Fibroblast of skin of left biceps (primary cell): ENCODE data around the gene RAB5B.

Experiments used
- DNase-seq, 2 experiments: peaks; one replicate each; pipeline ENCODE4 v3.0.0-alpha.2; 2013; ENCODE audit warnings: low read depth in 2 of 2

RAB5B gene, protein sequence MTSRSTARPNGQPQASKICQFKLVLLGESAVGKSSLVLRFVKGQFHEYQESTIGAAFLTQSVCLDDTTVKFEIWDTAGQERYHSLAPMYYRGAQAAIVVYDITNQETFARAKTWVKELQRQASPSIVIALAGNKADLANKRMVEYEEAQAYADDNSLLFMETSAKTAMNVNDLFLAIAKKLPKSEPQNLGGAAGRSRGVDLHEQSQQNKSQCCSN

DNA sequence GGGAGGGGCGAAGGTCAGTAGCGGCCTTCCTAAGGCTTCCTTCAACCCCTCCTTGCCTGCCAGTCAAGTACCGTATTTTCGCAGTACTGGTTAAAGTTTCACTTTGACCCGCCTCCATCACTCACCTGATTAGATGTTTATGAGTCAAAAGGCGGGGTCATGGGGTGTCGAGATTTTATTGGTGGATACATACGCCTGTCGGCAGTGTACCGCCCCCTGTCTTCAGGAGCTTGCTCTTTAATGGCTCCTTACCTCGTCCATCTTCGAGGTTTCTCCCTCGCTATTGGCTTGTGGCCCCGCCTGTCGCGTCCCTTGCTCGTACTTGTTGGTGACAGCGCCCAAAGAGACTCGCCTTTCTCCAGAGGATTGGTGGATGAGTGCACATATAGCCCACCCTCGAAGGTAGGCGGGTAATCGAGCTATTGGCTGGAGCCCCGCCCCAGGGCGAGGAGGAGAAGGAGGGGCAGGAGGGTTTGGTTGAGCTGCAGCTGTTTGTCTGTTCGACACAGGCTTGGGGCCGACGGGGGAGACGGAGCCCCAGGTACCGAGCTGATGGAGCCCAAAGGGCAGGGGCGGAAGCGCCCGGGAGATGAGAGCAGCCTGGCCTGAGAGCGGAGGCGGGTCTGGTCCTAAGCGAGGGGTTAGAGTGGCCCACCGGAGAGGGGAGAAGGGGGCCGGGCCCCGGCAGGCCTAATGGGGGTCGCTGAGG, at the start of gene RAB5B:
Gene RAB5B (plus strand): TSS at position 480 of the 709 bp plus-strand sequence. CDS start 12,883 bp downstream, outside the sequence.
- peak; percentile 100 for DNase-seq

DNA sequence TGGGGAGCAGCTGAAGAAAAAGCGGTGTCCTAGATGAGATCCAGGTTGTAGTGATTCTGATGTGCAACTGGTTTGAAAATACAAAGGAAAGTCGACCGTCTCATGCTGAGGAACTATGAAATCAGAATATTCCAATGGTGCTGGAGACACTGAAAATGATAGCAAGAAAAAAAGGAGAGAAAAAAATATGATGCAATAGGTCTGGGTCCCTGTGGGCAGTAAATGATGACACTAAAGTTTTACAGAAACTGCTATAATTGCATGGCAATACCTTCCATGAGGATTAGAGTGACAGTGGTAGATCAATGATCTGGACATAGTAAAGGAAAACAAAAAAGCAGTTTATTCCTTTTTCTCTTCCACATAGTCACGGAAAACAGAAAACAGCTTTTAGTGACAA, 48.5 kb upstream of the RAB5B start:
- DNase-seq, result no peak

DNA sequence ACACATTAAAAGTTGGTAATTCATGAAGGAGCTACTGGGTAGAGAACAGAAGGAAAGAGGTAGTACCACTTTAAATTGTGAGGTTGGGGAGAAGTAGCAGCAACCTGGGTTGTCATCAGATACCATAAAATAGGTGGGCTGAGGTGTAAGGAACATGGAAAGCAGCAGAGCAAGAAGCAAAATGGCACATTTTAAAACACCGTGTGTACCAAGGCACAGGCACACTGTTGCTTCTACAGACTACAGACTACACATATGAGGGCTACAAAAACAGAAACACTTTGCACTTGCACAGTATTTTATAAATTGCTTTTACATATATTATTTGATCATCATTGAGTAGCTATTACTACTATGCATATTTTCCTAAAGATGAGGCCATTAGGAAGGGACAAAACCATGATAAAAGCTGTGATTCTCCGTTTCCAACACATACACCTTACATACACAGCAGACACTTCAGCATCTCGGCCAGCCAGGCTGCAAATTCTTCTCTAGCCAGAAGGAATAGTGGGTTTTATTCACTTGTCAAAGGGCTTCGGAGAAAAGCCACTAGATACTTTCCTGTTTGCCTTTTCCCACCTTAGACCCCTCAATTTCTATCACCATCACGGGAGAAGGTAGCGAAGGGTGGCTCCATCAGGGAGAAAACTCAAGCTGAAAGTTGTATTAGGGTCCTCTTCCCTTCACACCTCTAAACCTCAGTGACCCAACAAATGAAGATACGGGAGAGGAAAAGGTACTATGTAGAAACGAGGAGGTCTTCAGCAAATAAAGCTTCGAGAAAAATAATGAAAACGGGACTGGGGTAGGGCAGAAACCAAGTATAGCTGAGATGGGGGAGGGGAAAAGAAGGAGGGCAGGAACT, 47.8 kb upstream of the RAB5B start:
- no peak for DNase-seq

DNA sequence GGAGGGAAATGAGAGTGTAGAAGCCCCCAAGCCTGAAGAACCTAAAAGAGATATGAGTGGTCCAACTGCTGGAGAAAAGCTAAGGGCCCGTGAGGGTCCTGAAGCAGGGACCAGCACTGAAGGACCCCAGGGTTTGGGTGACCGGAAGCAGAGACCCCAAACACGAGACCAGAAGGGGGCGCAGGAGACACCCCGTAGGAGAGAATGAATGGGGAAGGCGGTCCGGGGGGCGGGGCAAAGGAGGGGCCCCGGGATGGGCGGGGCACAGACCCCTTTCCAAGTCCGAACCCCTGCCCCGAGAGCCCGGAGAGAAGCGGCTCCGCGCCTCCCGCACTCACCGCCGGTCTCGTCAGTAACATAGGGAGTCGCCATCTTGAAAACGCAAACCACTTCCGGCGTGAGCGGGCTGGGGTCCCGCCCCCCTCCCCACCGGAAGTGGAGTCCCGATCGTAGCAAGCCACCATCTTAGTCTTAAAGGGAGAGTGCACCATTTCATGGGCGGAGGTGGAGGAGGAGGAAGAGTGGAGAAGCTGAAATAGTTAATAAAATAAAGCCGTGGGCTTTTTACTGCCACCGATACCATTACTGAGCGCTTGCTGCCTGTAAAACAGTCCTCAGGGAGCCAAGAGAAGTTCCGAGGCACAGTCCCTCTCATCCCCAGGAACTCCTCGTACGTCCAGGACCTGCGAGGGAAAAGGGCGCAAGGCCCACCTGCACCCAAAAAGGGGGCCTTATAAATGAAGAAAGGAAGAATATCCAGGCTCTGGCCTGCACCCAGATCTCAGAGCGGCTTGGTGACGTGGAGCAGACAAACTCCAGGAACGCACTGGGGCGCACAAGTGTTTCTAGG, 46.9 kb upstream of the RAB5B start:
- peak; percentile 83 to 84 for DNase-seq

DNA sequence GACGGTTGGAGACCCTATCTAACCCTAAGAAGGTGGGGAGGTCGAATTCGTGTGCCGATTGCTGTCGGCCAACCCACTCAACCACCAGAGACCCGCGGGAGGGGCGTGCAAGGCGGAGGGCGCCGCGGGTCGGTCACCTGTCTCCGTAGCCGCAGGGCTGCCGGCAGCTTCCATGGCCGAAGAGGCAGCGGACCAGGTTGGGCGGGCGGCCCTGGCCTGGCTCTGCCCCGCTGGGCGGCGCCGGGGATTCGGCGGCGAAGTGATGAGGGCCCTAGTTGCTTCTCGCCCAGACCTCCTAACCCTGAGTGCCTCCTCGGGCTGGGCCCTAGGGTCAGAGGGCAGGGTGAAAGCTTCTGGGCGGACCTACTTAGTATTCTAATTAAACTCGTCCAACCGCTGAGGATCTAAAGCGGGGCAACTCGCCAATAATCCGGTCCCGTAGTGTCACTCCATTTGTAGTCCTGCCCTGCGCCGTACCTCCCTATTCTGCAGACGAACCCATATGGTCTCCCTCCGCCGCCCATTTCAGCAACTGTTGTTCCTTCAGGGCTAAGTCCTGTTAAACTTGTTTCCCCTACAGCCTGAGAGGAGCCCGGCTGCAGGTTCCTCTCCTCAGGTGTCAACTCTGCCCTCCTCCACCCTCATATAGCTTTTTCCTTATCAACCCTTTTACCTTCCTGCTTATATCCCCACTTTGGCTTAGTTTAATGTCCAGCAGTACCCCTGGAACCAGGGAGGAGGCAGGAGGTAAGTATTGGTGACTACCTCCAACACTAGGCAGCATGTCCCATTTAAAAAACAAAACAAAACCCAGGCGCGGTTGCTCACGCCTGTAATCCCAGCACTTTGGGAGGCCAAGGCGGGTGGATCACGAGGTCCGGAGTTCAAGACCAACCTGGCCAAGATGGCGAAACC, 46.0 kb upstream of the RAB5B start, which contains the start of gene PYM1:
Gene PYM1 (minus strand): TSS at position 307 of the 915 bp plus-strand sequence. CDS start 133 bp downstream, at position 174.
- no peak for DNase-seq

DNA sequence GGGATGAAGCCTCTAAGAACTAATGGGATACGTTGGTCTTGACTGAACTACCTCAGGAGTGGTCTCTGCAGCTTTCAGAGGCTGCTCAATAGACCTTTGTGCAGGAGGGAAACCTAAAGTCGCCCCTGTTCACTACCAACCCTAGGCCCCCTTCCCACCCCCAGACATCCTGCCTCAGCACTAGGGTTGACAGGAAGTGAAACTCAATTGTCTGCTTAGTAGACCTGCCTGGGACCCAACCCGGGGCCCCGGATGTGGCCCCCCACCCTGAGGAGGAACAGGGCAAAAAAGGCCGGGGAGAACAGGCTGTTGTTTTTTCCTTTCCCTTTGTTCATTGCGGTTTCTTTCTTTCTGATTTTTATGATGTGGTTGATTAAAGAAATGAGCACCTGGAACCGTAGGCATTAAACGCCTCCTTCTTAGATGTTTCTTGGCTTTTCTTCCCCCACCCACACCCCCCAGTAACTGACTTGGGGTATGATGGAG, 44.5 kb upstream of the RAB5B start:
- DNase-seq, result no peak

DNA sequence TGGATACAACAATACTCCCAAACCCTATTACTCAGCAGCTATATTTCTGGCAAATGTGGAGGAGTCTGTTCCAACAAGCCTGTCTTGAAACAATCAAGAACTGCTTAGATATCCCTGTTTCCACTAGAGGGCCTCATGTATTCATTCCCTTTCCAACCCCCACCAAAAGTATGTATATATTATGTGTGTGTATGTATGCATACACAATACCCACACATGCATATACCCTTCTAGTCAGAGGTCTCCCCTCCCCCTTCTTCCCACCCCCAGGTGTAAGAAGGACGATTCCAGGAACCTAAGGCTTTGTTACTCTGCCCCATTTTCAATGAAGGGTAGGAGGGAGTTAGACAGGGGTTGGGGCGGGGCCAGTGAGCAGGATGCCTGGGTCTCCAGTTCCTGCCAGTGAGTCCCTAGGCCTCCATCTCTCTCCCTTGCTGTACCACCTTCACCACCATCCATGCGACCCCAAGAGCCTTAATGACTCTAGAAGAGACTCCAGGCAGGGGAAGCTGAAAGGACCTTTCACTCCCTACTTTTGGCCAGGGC, 43.0 kb upstream of the RAB5B start, which contains the start of gene DGKA:
Gene DGKA (plus strand): TSS at position 392 of the 546 bp plus-strand sequence. CDS start 5,342 bp downstream, outside the sequence.
- DNase-seq, result peak; percentile 65

DNA sequence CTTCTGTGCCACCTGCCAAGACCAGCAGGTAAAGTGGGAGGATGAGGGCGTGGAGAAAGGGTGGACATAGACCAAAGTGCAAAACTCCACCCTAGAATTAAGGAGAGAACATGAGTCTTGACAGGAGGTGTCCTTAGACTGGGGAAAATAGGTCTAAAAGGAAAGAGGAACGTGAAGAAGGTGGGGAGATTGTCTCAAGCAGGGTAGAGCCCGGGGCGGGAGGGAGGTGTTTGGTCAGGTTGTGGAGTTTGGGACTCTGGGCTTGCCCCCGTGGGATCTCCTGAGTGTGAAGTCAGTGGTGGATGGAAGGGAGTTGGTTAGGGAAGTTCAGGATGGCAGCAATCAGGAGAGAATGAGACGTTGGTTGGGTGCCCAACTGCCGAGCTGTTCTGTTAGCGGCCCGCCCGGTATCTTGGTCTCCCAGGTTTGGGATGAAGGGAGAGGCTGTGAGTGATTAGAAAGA, 42.5 kb upstream of the RAB5B start:
- no peak for DNase-seq

DNA sequence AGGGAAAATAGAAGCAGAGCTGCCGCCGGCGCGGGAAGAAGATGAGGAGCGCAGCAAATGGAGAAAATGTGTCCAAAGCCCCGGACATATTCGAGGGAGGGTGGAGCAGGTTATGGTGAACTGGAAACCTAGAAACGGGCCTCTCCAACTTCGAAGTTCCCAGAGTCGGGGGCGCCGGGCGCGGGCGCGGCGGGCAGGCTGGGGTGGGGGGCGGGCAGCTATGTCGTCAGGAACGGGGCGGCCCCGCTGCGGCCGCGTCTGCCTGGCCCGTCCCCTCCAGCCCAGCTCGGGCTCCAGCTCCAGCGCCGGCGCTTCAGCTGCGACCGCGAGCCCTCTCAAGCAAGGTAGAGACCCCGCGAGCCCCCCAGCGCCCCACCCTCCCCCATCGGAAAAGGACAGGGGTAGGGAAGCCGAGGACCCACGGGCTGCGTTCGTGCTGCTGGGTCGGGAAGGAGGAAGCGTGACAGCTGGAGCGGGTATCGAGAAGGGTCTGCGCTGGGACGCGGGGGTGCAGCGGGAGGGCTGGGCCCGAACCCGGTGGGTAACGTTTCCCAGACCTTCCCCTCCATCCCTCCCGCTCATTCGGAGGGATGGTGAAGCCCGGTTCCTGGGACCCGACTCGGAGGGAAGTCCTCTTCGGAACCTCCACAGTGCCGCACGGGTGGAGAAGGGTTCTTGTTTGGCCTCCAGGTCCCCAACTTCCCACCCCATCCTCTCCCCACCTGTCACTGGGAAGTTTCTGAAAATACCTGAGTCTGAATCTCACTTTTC, 41.9 kb upstream of the RAB5B start:
- DNase-seq, result no peak

DNA sequence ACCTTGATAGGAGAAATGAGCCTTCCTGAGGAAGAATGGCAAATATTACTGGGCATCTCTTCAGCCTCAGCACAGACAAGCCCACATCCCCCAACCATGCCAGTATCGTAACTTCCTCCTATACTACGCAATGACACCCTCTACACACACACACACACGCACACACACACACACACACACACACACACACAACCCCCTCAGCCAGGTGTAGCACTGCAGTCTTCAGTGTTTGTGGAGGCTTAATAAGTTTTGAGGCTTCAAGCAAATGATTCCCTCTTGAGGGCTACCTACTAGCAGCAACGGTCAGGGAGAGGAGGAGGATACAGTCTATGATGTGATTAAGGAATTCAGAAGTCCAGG, 41.3 kb upstream of the RAB5B start:
- DNase-seq, result no peak

DNA sequence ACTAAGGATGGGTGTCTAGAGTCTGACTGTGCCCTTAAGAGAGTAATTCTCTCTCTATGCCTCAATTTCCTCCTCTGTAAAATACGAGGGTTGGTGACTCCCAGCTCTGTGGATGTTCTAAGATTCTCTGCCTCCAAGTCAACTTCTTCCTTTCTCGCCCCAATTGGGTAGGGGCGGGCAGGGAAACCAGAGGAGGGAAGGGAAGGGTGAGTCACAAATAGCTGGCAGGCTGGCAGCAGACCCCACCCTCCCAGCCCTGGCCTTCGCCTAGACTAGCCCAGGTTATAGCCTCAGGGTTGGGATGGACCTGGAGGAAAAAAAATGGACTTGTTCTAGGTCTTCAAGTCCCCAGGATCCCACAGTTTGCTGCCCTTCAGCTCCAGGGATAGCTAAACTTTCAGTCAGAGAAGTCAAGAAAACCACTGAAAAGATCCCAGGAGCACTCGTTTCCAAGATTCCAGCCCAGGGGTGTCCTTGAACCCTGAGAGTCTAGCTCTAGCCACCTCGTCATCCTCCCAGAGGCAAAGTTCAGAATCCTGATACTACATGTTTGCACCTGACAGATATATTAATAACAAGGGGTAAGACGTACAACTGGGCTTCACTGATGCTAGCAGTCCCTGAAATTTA, 40.6 kb upstream of the RAB5B start:
- DNase-seq, result no peak

DNA sequence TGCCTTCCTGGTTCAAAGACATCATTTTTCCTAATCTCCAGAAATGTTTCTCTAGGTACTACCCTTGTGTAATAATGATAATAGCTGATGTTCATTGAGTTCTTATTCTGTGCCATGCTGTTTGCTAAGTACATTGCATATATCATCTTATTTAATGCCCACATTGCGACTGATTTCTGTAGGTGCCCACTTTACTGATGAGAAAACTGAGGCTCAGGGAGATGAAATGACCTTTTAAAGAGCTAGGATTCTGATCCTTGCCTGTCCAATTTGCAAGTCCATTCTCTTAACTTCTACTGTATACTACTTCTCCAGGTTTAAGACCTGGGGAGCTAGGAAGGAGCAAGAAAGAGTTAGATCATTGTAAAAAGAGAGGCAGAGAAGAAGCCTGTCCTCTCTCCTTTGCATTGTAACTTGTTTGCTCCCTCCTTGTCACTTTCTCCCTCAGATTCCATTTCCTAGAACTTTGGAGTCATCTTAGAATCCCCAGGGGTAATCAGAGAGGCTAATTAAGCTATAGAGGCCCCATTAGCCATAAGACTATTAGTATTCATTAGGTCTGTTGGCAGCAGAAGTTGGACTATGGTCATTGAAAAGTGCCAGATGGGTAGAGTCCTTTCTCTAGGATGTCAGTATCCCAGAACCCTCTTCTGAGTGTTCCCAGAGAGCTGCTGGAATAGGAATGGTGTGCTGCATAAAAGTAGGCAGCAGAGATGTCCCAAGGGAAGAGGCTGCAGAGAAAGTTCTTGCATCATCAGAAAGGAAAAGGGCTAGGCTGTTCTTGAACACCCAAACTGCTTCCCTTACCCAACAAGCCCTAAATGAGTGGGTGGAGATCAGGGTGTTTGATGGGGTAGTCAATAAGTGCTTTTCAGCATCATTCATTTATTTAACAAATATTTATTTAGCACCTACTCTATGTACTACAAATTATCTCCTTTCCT, 39.8 kb upstream of the RAB5B start:
- DNase-seq, result no peak

DNA sequence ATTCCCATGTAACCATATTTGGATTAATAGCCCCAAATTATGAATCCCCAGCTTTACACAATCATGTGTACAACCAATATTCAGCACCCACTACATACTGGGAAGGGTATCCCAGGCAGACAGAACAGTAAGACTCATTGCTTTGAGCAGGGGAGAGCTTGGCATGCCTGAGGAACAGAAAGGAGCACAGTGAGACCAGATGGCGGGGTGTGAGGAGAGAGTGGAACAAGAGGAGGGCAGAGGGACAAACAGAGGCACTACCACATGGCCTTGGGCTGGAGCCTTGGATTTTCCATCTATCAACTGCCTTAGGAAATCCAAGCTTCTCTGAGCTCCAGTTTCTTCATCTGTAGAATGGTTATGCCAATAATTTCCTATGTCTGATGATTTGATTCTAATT, 39.1 kb upstream of the RAB5B start:
- DNase-seq, result no peak

DNA sequence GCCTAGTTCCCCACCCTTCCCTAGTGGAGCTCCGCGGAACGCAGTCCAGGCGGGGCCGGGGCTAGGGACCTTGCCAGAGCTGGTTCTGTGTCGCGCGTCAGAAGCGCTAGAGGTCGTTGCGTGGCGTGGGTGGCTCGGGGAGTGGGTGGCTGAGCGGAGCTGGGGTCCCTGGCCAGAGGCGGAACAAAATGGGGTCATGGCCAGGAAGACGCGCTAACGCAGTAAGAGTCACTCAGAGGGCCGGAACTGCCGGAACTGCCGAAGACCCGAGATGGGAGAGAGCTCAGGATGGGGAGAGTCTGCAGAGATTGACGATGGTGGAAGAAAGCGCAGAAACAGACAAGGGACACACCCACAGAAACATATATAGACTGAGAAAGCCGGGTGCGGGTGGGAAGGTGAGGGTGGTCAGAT, 38.1 kb upstream of the RAB5B start:
- no peak for DNase-seq

DNA sequence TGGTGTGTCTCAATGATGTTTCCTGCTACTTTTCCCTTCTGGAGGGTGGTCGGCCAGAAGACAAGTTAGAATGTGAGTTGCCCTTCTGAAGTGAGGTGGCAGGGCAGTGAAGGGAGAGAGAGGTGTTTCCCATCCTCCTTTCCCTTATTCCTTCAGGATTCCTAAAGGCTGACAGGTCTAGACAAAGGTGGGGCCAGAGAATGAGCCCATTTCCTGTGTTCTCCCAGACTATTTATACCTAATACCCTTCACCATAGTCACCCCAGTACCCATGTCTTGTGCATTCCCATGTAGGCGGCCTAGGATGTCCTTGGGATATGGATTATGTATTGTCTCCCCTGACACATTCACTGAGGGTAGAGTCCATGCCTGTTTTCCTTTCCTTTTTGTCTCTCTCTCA, 35.9 kb upstream of the RAB5B start:
- DNase-seq, result no peak

DNA sequence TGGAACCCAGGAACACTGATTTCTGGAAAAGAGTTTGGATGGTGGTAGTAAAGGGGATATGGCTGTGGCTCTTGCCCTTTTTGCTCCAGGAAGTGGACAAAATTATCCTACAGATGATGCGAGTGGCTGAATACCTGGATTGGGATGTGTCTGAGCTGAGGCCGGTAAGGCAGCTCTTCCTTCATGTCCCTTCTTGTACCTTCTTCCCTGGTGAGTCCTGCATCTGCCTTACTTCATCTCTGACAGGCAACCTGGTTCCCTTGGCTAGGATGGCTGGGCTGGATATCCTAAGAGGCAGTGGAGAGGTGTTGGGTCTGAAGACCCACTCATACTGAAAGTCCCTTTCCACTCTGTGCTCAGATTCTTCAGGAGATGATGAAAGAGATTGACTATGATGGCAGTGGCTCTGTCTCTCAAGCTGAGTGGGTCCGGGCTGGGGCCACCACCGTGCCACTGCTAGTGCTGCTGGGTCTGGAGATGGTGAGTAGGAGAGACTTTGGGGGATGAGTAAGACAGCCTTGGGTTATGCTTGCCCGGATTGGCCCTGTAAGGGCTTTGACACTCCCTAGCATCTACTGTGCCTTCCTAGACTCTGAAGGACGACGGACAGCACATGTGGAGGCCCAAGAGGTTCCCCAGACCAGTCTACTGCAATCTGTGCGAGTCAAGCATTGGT, 34.9 kb upstream of the RAB5B start:
- DNase-seq, result no peak
